SJSA1 (cell line): ENCODE data around the gene AVPI1. TPM values are rescaled to one million over a fixed set of nuclear protein-coding genes. Genes with fewer than 3 reads are reported as not detected.
"Not testable (repeated sequence)": the region's sequence is repeated elsewhere in the genome, so short reads cannot be mapped to it uniquely, and the experiment has no call there.

Experiments
- DNase-seq, 2 experiments: peaks; one replicate each; pipeline ENCODE4 v3.0.0-alpha.2; 2015 to 2020; ENCODE audit warnings: low spot score in 2 of 2, low read depth in 1 of 2
- H3K27ac ChIP-seq: fragments of 250-450 bp; sonication (Bioruptor Pico); 2 replicates; pipeline ENCODE4 v1.5.1; 2020; ENCODE audit warnings: mild to moderate bottlenecking, moderate library complexity
- H3K27me3 ChIP-seq: fragments of 250-450 bp; sonication (Bioruptor Pico); replicated peaks from 2 replicates; pipeline ENCODE4 v1.5.1; 2020; ENCODE audit warnings: mild to moderate bottlenecking, moderate library complexity
- H3K36me3 ChIP-seq: fragments of 250-450 bp; sonication (Bioruptor Pico); 2 replicates; pipeline ENCODE4 v1.5.1; 2020; ENCODE audit warnings: mild to moderate bottlenecking
- H3K4me1 ChIP-seq: fragments of 250-450 bp; sonication (Bioruptor Pico); replicated peaks from 2 replicates; pipeline ENCODE4 v1.6.1; 2021; ENCODE audit warnings: mild to moderate bottlenecking
- H3K4me3 ChIP-seq: fragments of 250-450 bp; sonication (Bioruptor Pico); 2 replicates; pipeline ENCODE4 v1.5.1; 2020; ENCODE audit warnings: mild to moderate bottlenecking
- H3K9me3 ChIP-seq: fragments of 250-450 bp; sonication (Bioruptor Pico); replicated peaks from 2 replicates; pipeline ENCODE4 v1.5.1; 2020; ENCODE audit warnings: mild to moderate bottlenecking
- total RNA-seq: library from RNA; depleted of rRNA; stranded (reverse); fragments of >200 nt; shearing (Covaris generic); gene quantifications from 2 replicates; pipeline ENCODE4 v1.2.3, GENCODE V29; 2014

AVPI1 gene
- total RNA-seq, 1 experiment from 2014 or later, result 8.6 TPM

DNA sequence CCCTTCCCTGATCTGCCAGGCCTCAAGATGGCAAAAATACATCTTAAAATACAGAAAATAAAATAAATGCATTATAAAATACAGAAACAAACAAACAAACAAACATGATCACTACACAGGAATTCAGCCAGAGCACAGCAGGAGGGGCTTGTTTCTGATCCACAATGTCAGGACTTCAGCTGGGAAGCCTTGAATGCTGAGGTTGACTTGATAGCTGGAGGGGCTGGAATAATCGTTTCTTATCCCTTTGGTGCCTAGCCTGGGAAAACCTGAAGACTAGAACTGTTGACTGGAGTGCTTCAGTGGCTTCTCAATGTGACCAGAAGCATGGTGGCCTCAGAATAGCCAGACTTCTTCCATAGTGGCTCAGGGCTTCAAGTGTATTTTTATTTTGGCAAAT is 17.3 kb upstream of the AVPI1 start:
- H3K9me3 ChIP-seq, result no peaks in the 10 kb centered on the region
- H3K27me3 ChIP-seq, result no peaks in the 10 kb centered on the region; the same call in 1 of the 2 replicates
- peaks cover 6% of the 10 kb centered on the region for H3K4me1 ChIP-seq
- no peak for DNase-seq
- H3K4me3 ChIP-seq, result no peak overlapping the region
- H3K27ac ChIP-seq, result no peak overlapping the region
- no peaks in the 10 kb centered on the region for H3K36me3 ChIP-seq

DNA sequence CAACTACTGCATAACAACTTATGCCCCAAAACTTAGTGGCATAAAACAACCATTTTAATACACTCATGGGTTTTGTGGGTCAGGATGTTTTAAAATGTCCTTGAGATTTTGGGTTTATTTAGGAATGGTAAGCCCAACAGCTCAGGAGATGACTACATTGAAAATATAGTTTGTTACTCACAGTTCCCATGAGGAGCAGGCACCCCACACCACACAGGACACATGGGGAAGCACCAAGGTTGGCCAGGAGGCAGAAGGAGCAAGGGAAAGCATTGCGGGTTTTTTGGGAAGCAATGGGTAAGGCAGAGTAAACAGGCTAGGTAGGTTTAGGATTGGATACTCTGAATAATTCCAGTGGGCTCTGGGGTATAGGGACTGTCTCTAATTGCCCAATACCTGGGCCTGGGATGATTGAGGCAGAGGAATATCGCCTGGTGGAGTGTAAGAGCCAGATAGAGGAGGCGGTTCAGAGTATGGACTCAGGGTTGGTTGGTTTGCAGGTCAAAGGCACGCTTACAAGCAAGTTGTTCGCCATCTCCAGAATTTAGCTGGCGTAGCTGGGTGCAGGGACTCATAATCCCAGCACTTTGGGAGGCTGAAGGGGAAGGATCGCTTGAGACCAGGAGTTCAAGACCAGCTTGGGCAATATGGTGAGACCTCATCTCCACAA is 16.5 kb upstream of the AVPI1 start:
- no peaks in the 10 kb centered on the region for H3K4me1 ChIP-seq
- H3K36me3 ChIP-seq, result no peaks in the 10 kb centered on the region
- no peaks in the 10 kb centered on the region; the same call in 1 of the 2 replicates for H3K27me3 ChIP-seq
- H3K4me3 ChIP-seq, result no peak overlapping the region
- no peak overlapping the region for H3K27ac ChIP-seq
- no peaks in the 10 kb centered on the region for H3K9me3 ChIP-seq
- DNase-seq, result no peak

- Histone ChIP-seq H3K4me3 (no peak overlapping the region), H3K27ac (no peak overlapping the region), H3K4me1 (no peaks in the 10 kb centered on the region), H3K9me3 (no peaks in the 10 kb centered on the region), H3K36me3 (no peaks in the 10 kb centered on the region), H3K27me3 (no peaks in the 10 kb centered on the region; the same call in 1 of the 2 replicates)
- peak in 1 of 2 experiments; percentile 65 for DNase-seq
These were observed 14.5 kb upstream of the AVPI1 start for GRCh38 chr10:97701438-97702069.

DNA sequence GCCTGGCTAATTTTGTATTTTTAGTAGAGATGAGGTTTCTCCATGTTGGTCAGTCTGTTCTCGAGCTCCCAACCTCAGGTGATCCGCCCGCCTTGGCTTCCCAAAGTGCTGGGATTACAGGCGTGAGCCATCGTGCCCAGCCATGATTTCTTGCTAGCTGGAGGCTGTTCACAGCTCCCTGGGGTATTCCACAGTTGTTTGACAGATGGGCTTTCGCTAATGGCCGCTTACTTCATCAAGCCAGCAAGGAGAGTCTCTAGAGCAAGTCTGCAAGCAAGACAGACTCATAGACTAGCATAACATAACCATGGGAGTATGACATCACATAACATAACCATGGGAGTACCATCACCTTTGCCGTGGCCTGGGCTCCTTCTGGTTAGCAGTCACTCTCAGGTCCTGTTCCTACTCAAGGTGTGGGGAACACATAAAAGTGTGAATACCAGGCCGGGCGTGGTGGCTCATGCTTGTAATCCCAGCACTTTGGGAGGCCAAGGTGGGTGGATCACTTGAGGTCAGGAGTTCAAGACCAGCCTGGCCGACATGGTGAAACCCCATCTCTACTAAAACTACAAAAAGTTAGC is 11.1 kb upstream of the AVPI1 start:
- DNase-seq, H3K4me1 ChIP-seq, H3K27me3 ChIP-seq, H3K36me3 ChIP-seq, H3K4me3 ChIP-seq, H3K27ac ChIP-seq, H3K9me3 ChIP-seq: not testable (repeated sequence)

DNA sequence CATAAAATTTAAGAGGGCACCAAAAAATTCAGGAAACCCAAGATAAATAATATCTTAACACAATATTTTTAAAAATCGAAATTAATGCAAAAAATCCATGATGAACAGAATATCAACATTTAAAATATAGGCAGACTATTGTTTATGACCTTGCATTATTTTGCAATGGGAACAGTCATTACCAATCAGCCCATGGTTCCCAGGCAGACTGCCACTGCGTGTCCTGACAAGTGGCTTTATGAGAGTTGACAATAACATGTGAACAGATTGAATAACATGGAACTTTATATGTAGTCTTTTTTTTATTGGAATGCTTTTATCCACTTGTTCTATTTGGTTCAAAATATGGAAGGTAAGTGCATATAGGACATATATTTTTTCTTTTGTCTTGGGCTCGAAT is 3.1 kb upstream of the AVPI1 start:
- H3K27me3 ChIP-seq, result no peaks in the 10 kb centered on the region
- H3K4me1 ChIP-seq, result peaks cover 44% of the 10 kb centered on the region

GRCh38 chr10:97689559-97690020 is 2.5 kb upstream of the AVPI1 start:
- Histone ChIP-seq H3K4me3 (no peak overlapping the region), H3K4me1 (peaks cover 45% of the 10 kb centered on the region), H3K27ac (peak overlapping the region; percentile 86), H3K36me3 (no peaks in the 10 kb centered on the region), H3K27me3 (no peaks in the 10 kb centered on the region), H3K9me3 (no peaks in the 10 kb centered on the region)
- DNase-seq, result peak; percentile 72 to 80

More for the DNA sequence above, 3.1 kb upstream of the AVPI1 start:
- H3K27ac ChIP-seq, result peak overlapping the region; percentile 86
- no peaks in the 10 kb centered on the region for H3K9me3 ChIP-seq
- H3K4me3 ChIP-seq, result no peak overlapping the region
- DNase-seq, result no peak
- no peaks in the 10 kb centered on the region for H3K36me3 ChIP-seq

GRCh38 chr10:97687785-97688781 is 1.0 kb upstream of the AVPI1 start:
- H3K9me3 ChIP-seq, result no peaks in the 10 kb centered on the region
- peak overlapping the region; percentile 54 for H3K4me3 ChIP-seq
- peak overlapping the region; percentile 86 for H3K27ac ChIP-seq
- H3K4me1 ChIP-seq, result peaks cover 45% of the 10 kb centered on the region
- no peaks in the 10 kb centered on the region for H3K36me3 ChIP-seq
- H3K27me3 ChIP-seq, result no peaks in the 10 kb centered on the region
- peak in 1 of 2 experiments; percentile 68 for DNase-seq

DNA sequence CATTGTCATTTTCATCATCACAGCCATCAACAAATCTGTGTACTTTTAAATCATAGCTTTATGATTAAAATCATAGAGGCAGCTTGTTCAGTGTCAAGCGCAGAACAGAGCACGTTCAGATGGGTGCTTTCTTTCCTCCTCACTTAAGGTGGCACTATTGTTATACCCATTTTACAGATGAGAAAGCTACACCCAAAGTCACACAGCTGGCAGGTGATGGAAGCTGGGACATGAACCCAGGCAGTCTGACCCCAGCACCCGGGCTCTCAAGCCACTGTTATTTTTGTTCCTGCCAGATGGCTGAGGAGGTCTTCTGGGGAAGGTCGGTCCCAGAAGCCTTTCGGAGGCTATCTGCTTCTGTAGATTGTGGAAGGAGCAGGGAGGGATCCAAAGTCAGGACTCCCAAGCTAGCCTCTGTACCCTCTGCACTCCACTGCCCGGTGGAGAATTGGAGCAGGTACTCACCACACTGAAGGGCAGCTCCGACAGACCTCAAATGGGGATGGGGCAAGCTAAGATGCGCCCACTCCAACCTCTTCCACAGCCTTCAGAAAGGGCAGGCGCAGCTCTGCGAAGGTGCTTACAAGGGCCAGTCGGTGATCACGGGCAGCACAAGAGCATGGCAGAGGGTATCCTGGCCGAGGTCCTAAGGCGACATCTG is 610 bp downstream of the AVPI1 start:
- Histone ChIP-seq H3K4me1 (peaks cover 45% of the 10 kb centered on the region), H3K4me3 (peak overlapping the region; percentile 54), H3K36me3 (no peaks in the 10 kb centered on the region), H3K27ac (peak overlapping the region; percentile 44), H3K27me3 (no peaks in the 10 kb centered on the region), H3K9me3 (no peaks in the 10 kb centered on the region)
- no peak for DNase-seq

- no peaks in the 10 kb centered on the region for H3K9me3 ChIP-seq
- peaks cover 45% of the 10 kb centered on the region for H3K4me1 ChIP-seq
- DNase-seq, result no peak
- no peaks in the 10 kb centered on the region; the same call in 1 of the 2 replicates for H3K36me3 ChIP-seq
- no peak overlapping the region for H3K27ac ChIP-seq
- H3K4me3 ChIP-seq, result no peak overlapping the region
- no peaks in the 10 kb centered on the region for H3K27me3 ChIP-seq
These were observed 1.6 kb downstream of the AVPI1 start for GRCh38 chr10:97685395-97685958.

DNA sequence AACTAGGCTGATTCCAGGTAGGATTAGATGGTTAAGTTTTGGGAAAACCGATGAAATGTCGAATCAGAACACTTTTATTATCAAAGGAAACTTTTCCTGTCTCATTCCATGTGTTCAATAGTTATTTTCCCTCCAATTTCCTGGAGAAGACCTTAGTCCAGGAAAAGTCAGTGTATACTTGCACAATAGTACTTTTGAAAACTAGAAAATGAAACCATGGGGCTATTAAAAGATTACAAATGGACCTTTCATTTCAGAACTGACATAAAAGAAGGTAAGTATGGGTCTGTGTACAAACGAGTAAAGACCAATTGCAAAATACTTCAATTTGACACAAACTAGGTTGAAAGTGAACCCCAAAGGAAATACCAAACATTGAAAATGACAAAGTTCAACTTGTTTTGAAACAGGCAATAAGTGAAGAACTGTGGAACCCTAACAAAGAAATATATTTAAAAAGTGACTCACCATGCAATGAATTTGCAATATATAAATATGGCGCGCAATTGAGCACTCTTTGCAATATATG is 2.1 kb downstream of the AVPI1 start:
- no peak for DNase-seq
- no peak overlapping the region for H3K27ac ChIP-seq

DNA sequence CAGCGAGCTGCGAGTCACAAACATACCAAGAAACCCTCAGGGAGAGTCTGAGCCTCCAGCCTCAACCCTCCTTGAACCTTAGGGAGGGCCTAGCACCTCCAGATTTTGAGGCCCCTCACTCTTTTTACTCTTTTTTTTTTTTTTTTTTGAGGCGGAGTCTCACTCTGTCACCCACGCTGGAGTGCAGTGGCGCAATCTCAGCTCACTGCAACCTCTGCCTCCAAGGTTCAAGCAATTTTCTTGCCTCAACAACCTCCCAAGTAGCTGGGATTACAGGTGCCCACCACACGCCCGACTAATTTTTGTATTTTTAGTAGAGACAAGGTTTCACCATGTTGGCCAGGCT is 2.7 kb downstream of the AVPI1 start:
- H3K4me3 ChIP-seq, H3K27me3 ChIP-seq: not testable (repeated sequence)
- H3K4me1 ChIP-seq, result peaks cover 36% of the 10 kb centered on the region

More for the DNA sequence above, 2.1 kb downstream of the AVPI1 start:
- Histone ChIP-seq H3K4me1 (peaks cover 42% of the 10 kb centered on the region), H3K4me3 (no peak overlapping the region), H3K36me3 (no peaks in the 10 kb centered on the region; the same call in 1 of the 2 replicates), H3K27me3 (no peaks in the 10 kb centered on the region), H3K9me3 (no peaks in the 10 kb centered on the region)

GRCh38 chr10:97683556-97684367 is 3.3 kb downstream of the AVPI1 start:
- Histone ChIP-seq H3K27me3 (no peaks in the 10 kb centered on the region), H3K4me3 (no peak overlapping the region), H3K4me1 (peaks cover 30% of the 10 kb centered on the region), H3K27ac (no peak overlapping the region), H3K9me3 (no peaks in the 10 kb centered on the region), H3K36me3 (peaks cover 3% of the 10 kb centered on the region; the same call in 1 of the 2 replicates)
- DNase-seq, result no peak

More for the DNA sequence above, 2.7 kb downstream of the AVPI1 start:
- H3K27ac ChIP-seq, H3K36me3 ChIP-seq, DNase-seq, H3K9me3 ChIP-seq: not testable (repeated sequence)
